GM18499 (cell line): ENCODE data around the gene RRBP1.

ENCODE experiments used
- ATAC-seq: cut with Tn5 transposase; IDR thresholded peaks from one replicate; pipeline ENCODE4 v1.9.1; 2021; ENCODE audit warnings: moderate number of reproducible peaks; ENCODE audit not compliant: insufficient read depth, unreplicated experiment

The RRBP1 gene

DNA sequence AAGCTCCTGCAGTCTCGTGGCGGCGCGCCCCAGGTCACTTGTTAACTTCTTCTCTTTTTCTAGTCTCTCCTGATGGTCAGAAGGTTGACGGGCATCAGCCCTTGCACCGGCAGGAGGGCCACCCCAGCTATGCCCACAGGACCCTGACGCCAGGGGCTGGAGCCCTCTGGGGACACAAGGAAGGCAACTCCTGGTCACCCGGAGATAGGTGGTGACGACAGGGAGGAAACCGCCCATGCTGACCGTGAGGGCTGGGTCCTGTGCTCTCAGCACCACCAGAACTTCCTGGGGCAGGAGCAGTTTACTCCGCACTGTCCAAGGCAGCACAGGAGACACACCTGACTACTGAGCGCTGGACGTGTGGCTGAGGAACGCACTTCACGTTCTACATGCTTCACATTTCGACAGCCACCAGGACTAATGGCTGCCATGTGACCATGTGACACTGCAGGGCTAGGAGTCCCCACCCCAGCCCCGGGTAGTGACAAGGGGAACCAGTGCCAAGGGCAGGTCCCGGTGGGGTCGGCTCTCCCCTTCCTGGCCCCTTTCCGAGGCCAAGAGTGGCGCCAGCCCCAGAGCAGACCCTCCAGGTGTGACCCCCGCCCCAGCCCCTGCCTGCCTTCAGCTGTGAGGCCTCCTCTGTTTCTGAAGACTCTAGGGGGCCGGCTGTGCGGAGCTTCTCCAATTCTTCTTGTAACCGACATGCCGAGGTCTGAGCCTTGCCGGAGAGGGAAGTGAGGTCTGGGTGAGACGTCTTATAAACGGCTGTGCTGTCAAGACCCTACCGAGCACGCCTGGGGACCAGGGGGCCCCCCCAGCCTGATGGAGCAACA, 67.0 kb downstream of the RRBP1 start:
- ATAC-seq: no peak

GRCh38 chr20:17614176-17614811, 67.7 kb downstream of the RRBP1 start:
- ATAC-seq: no peak

- ATAC-seq: no peak
These were observed 68.5 kb downstream of the RRBP1 start for GRCh38 chr20:17613328-17614175.

DNA sequence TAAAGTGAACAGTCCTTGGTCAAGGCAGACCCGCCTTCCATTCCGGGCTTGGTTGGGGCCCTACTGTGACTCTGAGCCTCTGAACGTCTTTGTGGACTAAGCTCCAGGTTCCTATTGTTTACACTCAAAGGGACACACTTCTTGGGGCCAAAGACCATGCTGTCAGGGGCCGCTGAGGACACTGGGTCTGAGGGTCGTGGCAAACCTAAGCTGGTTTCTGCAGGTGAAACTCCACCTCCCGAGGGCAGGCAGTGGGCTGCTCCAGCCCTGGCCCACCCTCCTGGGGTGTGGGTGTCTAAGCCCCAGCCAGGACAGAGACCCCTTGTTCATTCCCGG, 69.1 kb downstream of the RRBP1 start:
- no peak for ATAC-seq

- no peak for ATAC-seq
These were observed 69.6 kb downstream of the RRBP1 start for GRCh38 chr20:17612287-17612991.

- ATAC-seq: no peak
These were observed 70.3 kb downstream of the RRBP1 start for GRCh38 chr20:17611540-17612286.

- no peak for ATAC-seq
These were observed 70.8 kb downstream of the RRBP1 start for GRCh38 chr20:17611290-17611539.

DNA sequence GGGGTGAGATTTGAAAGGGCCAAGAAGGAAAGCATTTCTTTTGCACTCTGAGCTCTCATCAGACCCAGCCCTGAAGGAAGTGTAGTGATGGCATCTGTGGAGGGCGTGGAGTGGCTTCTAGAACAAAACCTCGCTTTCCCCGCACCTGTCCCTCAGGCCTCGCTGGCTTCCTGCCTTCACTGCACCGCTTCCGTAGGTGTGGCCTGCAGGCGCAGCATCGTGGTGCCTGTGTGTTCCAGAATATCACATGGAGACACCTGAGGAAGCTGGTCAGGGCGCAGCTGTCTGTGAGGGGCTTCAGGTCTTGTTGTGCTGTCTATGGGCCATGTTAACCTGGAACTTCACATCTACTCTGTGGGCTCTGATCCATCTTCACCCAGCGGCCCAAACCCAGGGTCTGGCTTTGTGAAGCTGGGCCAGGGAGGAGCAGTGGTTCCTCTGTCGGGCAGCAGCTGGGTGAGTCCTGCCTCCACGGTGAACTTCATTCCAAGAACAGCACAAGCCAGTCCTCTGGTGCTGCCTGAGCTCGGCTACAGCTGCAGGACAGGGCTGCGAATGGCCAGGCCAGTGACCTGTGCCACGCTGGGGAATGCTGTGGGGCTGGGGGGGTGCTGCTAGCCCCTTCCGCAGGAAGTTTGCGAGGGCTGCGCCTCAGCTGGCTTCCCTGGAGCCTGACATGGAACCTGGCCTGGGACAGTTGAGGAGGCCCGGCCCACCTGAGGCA, 71.3 kb downstream of the RRBP1 start:
- ATAC-seq: no peak

GRCh38 chr20:17609811-17610377, 72.1 kb downstream of the RRBP1 start:
- ATAC-seq: no peak

- no peak for ATAC-seq
These were observed 73.1 kb downstream of the RRBP1 start for GRCh38 chr20:17608701-17609497.

DNA sequence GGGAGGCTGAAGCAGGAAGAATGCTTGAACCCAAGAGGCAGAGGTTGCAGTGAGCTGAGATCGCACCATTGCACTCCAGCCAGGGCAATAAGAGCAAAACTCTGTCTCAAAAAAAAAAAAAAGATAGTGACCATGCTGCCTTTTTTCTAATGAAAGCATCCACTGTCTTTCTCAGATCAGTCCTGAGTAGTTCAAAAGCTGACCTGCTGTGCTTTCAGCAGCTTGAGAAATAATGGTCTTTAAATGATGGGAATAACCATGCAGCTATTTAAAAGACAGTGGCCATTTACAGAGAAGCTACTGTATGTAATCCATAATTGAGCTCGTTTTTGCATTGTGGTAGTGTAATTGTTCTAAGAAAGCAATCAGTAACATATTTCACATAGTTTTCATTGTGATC, 76.0 kb downstream of the RRBP1 start:
- no peak for ATAC-seq

- ATAC-seq: no peak
These were observed 76.8 kb downstream of the RRBP1 start for GRCh38 chr20:17605131-17605660.

DNA sequence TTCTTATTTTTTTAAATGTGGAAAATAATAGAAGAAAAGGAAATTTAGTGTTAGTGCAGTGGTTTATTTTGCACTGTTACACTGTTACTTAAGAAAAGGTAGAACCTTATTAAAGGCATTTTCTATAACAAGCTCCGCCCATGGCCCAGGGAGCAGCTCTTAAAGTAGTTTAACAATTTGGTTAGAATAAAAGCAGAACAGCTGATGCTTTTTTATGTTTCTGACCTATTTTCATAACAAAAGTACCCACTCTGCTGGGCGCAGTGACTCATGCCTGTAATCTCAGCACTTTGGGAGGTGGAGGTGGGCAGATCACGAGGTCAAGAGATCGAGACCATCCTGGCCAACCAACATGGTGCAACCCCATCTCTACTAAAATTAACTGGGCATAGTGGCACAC, 79.5 kb downstream of the RRBP1 start:
- no peak for ATAC-seq

- ATAC-seq: no peak
These were observed 80.1 kb downstream of the RRBP1 start for GRCh38 chr20:17601957-17602356.

DNA sequence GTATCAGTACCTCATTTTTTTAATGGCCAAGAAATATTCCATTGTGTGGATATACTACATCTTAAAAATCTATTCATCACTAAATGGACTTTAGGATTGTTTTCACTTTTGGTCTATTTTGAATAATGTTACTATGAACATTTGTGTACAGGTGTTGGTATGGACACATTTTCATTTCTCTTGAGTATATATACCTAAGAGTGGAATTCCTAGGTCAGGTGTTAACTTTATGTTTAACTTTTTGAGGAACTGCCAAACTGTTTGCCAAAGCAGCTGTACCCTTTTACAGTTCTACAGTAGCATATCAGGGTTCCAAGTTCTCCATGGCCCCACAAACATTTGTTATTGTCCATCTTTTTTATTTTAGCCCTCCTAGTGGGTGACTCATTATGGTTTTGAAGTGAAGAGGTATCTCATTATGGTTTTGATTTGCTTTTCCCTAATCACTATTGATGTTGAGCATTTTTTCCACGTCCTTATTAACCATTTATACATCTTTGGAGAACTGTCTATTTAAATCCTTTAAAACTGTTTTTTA, 84.0 kb downstream of the RRBP1 start:
- no peak for ATAC-seq

GRCh38 chr20:17595856-17596255, 86.2 kb downstream of the RRBP1 start:
- ATAC-seq: no peak

DNA sequence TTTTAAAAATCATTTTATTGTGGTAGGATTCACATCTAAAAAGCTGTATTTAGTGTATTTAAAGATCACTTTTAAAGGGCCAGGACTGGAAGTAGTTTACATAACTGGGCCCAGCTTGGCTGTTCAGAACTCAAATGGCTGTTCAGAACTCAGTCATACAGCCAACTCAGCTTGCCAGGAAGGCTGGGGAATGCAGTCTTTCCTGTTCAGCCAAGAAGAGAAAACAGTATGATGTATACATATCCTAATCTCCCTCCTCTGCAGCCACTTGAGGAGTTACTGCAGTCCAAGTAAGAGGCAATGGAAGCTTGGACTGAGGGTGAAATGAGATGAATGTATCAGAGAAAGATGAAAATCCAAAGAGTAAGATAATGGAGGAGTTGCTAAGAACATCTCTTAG, 87.6 kb downstream of the RRBP1 start:
- ATAC-seq: no peak

GRCh38 chr20:17593902-17594301, 88.1 kb downstream of the RRBP1 start:
- no peak for ATAC-seq
